ENCODE data around the gene SLC25A39.

Gene SLC25A39

DNA sequence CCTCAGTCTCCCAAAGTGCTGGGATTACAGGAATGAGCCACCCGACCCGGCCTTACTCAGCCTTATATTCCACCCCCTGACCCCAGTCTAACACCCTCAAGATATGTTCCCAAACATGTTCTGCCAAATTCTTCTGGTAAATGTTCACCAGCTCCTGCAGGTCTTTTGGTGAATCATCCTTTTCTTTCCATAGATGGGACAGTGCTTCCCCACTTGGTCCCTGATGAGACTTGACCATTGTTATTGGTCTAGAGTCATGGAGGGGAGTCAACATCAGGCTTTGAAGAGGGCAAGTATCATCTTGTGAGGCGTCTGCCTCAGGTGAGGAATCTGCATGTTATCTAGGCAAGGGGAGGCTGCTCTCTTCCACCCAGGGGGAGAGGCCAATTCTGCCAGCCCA, 26.6 kb downstream of the SLC25A39 start:
- no peak overlapping the region for H2AFZ ChIP-seq
- H3K4me2 ChIP-seq (ENCODE audit: low read length): no peak overlapping the region
- no peaks in the 10 kb centered on the region for H3K79me2 ChIP-seq
- H3K36me3 ChIP-seq (ENCODE audit: control insufficient read depth, insufficient read depth, low read length): no peaks in the 10 kb centered on the region
- H3K27ac ChIP-seq: no peak overlapping the region
- no peaks in the 10 kb centered on the region for H3K4me1 ChIP-seq
- H3K27me3 ChIP-seq (ENCODE audit: control insufficient read depth, insufficient read depth, low read length): no peaks in the 10 kb centered on the region
- H3K9ac ChIP-seq: no peak overlapping the region
- no peak overlapping the region for H3K4me3 ChIP-seq (ENCODE audit: low read depth, low read length)
- H3K9me3 ChIP-seq (ENCODE audit: control insufficient read depth, low read length): no peaks in the 10 kb centered on the region
- TF ChIP-seq, protein P1, sequence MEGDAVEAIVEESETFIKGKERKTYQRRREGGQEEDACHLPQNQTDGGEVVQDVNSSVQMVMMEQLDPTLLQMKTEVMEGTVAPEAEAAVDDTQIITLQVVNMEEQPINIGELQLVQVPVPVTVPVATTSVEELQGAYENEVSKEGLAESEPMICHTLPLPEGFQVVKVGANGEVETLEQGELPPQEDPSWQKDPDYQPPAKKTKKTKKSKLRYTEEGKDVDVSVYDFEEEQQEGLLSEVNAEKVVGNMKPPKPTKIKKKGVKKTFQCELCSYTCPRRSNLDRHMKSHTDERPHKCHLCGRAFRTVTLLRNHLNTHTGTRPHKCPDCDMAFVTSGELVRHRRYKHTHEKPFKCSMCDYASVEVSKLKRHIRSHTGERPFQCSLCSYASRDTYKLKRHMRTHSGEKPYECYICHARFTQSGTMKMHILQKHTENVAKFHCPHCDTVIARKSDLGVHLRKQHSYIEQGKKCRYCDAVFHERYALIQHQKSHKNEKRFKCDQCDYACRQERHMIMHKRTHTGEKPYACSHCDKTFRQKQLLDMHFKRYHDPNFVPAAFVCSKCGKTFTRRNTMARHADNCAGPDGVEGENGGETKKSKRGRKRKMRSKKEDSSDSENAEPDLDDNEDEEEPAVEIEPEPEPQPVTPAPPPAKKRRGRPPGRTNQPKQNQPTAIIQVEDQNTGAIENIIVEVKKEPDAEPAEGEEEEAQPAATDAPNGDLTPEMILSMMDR (IDR thresholded peaks at IDR 0.05): no peak

DNA sequence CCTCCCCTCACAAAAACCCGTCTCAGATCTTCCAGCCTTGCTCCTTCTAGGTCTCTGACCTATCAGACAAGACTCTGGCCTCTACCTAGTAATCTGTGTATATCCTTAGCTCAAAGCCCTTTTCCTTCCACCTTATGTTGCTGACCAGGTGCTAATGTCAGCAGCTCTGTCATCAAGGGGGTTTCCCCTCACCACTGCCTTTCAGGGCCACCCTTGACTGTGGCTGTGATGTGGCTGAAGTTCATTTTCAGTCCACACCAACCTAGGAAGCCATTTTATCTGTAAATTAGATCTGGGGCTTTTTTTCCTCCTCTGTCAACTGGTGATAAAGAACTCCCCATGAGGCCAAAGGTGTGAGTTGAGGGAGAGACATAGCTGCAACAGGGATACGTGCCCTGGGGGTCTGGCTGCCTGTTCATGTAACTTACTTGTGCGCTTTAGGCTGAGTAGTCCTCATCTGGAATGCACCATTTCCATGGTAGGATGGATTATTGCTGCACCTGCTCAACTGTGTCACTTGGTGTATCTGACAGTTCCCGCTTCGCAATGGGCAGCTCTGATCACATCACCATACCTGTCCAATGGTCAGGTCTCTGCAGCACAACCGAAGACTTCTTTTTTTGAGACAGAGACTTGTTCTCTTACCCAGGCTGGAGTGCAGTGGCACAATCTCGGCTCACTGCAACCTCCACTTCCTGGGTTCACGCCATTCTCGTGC, 31.0 kb downstream of the SLC25A39 start:
- no peak overlapping the region for H3K9ac ChIP-seq
- no peaks in the 10 kb centered on the region for H3K4me1 ChIP-seq
- H3K27me3 ChIP-seq (ENCODE audit: control insufficient read depth, insufficient read depth, low read length): no peaks in the 10 kb centered on the region
- H3K79me2 ChIP-seq: no peaks in the 10 kb centered on the region
- H3K4me2 ChIP-seq (ENCODE audit: low read length): no peak overlapping the region
- TF ChIP-seq, protein P1 (IDR thresholded peaks at IDR 0.05): no peak
- no peaks in the 10 kb centered on the region for H3K9me3 ChIP-seq (ENCODE audit: control insufficient read depth, low read length)
- H2AFZ ChIP-seq: no peak overlapping the region
- no peaks in the 10 kb centered on the region for H3K36me3 ChIP-seq (ENCODE audit: control insufficient read depth, insufficient read depth, low read length)
- no peak overlapping the region for H3K27ac ChIP-seq
- H3K4me3 ChIP-seq (ENCODE audit: low read depth, low read length): no peak overlapping the region

DNA sequence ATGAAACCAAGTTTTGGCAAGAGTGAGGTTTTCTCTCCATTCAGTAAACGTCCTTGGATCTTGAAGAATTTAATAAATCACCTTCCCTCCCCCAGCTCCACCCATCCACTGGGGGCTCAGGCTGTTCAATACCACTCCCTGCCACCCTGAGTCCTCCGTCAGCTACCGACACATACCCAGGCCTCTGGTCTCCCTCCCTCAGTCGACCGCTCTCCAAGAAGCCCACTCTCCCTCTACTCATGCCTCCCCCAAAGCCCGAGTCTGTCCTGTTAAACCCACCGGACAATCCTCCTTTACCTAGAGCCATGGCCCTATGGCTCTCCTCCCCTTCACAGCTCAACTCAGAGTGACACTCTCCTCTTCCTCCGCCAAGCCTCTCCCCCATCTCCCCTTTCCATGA, 37.0 kb downstream of the SLC25A39 start:
- Histone ChIP-seq H2AFZ (no peak overlapping the region), H3K4me2 (ENCODE audit: low read length) (no peak overlapping the region), H3K4me1 (no peaks in the 10 kb centered on the region), H3K9ac (no peak overlapping the region), H3K36me3 (ENCODE audit: control insufficient read depth, insufficient read depth, low read length) (no peaks in the 10 kb centered on the region), H3K27me3 (ENCODE audit: control insufficient read depth, insufficient read depth, low read length) (no peaks in the 10 kb centered on the region), H3K27ac (no peak overlapping the region), H3K4me3 (ENCODE audit: low read depth, low read length) (no peak overlapping the region), H3K79me2 (no peaks in the 10 kb centered on the region), H3K9me3 (ENCODE audit: control insufficient read depth, low read length) (no peaks in the 10 kb centered on the region)
- TF ChIP-seq, protein P1 (IDR thresholded peaks at IDR 0.05): no peak

DNA sequence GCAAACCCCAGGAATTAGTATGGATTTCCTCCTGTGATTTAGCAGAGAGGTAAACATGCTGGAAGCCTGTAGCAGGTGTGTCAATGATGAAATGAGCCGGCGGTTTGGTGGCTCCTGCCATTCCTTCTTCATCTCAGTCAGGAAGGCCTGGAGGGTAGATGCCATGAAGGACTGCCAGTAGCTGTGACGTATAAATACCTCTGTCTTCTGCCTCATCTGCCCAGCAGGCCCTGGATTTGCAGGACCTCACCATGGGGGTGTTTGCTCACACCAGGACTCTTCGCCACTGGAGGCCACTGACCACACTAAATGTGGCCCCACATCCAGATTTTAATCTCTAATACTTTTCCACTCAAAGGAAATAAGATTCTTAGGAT, 40.6 kb downstream of the SLC25A39 start:
- Histone ChIP-seq H3K79me2 (no peaks in the 10 kb centered on the region), H3K9ac (no peak overlapping the region), H3K9me3 (ENCODE audit: control insufficient read depth, low read length) (no peaks in the 10 kb centered on the region), H3K4me1 (no peaks in the 10 kb centered on the region), H3K36me3 (ENCODE audit: control insufficient read depth, insufficient read depth, low read length) (no peaks in the 10 kb centered on the region), H3K4me2 (ENCODE audit: low read length) (no peak overlapping the region), H3K27me3 (ENCODE audit: control insufficient read depth, insufficient read depth, low read length) (no peaks in the 10 kb centered on the region), H3K27ac (no peak overlapping the region), H3K4me3 (ENCODE audit: low read depth, low read length) (no peak overlapping the region), H2AFZ (no peak overlapping the region)
- TF ChIP-seq, protein P1 (IDR thresholded peaks at IDR 0.05): no peak

Measured in parathyroid adenoma (tissue), 2 donors.